H9 (cell line): ENCODE measurements around the gene GGA1. TPM values are rescaled to one million over a fixed set of nuclear protein-coding genes. Genes with fewer than 3 reads are reported as not detected.
"Not testable (repeated sequence)": the region's sequence is repeated elsewhere in the genome, so short reads cannot be mapped to it uniquely, and the experiment has no call there.

ENCODE experiments used
- DNase-seq: peaks from one replicate; pipeline ENCODE4 v3.0.0-alpha.2; 2017
- H2AFZ ChIP-seq: one replicate; pipeline ENCODE4 v1.6.1; 2013; ENCODE audit warnings: mild to moderate bottlenecking, low read length, control low read depth, moderate library complexity
- H2AK5ac ChIP-seq: 2 replicates; pipeline ENCODE4 v1.6.1; 2013; ENCODE audit warnings: low read length, control low read depth, mixed read lengths; ENCODE audit not compliant: insufficient read length
- H2BK120ac ChIP-seq: one replicate; pipeline ENCODE4 v1.6.1; 2013; ENCODE audit warnings: low read depth, mild to moderate bottlenecking, low read length, control low read depth, inconsistent platforms; ENCODE audit not compliant: poor library complexity, severe bottlenecking
- H2BK12ac ChIP-seq: 2 replicates; pipeline ENCODE4 v1.6.1; 2013; ENCODE audit warnings: low read length, control low read depth, mixed read lengths, low read depth; ENCODE audit not compliant: insufficient read length
- H2BK15ac ChIP-seq: 2 replicates; pipeline ENCODE4 v1.6.1; 2013; ENCODE audit warnings: low read depth, low read length, control low read depth
- H2BK20ac ChIP-seq: one replicate; pipeline ENCODE4 v1.6.1; 2013; ENCODE audit warnings: low read depth, mild to moderate bottlenecking, low read length, control low read depth, inconsistent platforms; ENCODE audit not compliant: poor library complexity, severe bottlenecking
- H2BK5ac ChIP-seq: 2 replicates; pipeline ENCODE4 v1.6.1; 2013; ENCODE audit warnings: low read length, control low read depth, mixed read lengths; ENCODE audit not compliant: insufficient read length
- H3K14ac ChIP-seq: 2 replicates; pipeline ENCODE4 v1.6.1; 2013; ENCODE audit warnings: low read length, control low read depth; ENCODE audit not compliant: insufficient read depth
- H3K18ac ChIP-seq: 2 replicates; pipeline ENCODE4 v1.6.1; 2013; ENCODE audit warnings: low read depth, mild to moderate bottlenecking, mixed read lengths, low read length, control low read depth; ENCODE audit not compliant: insufficient read length
- H3K23ac ChIP-seq: 2 replicates; pipeline ENCODE4 v1.6.1; 2013; ENCODE audit warnings: low read length, control low read depth, mixed read lengths, low read depth; ENCODE audit not compliant: insufficient read length
- H3K23me2 ChIP-seq: 2 replicates; pipeline ENCODE4 v1.6.1; 2013; ENCODE audit warnings: low read depth, mild to moderate bottlenecking, mixed read lengths, low read length, control low read depth; ENCODE audit not compliant: insufficient read length, poor library complexity, severe bottlenecking
- H3K27ac ChIP-seq: 2 replicates; pipeline ENCODE4 v1.5.1; 2013; ENCODE audit warnings: low read length, control low read depth, mixed read lengths, low read depth; ENCODE audit not compliant: insufficient read length
- H3K27me3 ChIP-seq: 2 replicates; pipeline ENCODE4 v1.6.1; 2013; ENCODE audit warnings: low read length, control low read depth, inconsistent platforms; ENCODE audit not compliant: insufficient read depth
- H3K4ac ChIP-seq: 2 replicates; pipeline ENCODE4 v1.6.1; 2013; ENCODE audit warnings: low read depth, mild to moderate bottlenecking, control low read depth, inconsistent platforms, low read length, moderate library complexity
- H3K4me1 ChIP-seq: 2 replicates; pipeline ENCODE4 v1.6.1; 2013; ENCODE audit warnings: low read length, control low read depth, inconsistent platforms; ENCODE audit not compliant: insufficient read depth
- H3K4me2 ChIP-seq: 2 replicates; pipeline ENCODE4 v1.6.1; 2013; ENCODE audit warnings: low read length, control low read depth, mixed read lengths; ENCODE audit not compliant: insufficient read length, insufficient read depth
- H3K56ac ChIP-seq: 2 replicates; pipeline ENCODE4 v1.6.1; 2013; ENCODE audit warnings: low read depth, mild to moderate bottlenecking, mixed read lengths, low read length, control low read depth; ENCODE audit not compliant: insufficient read length
- H3K79me1 ChIP-seq: 2 replicates; pipeline ENCODE4 v1.6.1; 2013; ENCODE audit warnings: low read depth, mild to moderate bottlenecking, moderate library complexity, low read length, control low read depth, inconsistent platforms; ENCODE audit not compliant: insufficient read depth, poor library complexity, severe bottlenecking
- H3K79me2 ChIP-seq: 2 replicates; pipeline ENCODE4 v1.6.1; 2013; ENCODE audit warnings: low read length, control low read depth, inconsistent platforms; ENCODE audit not compliant: insufficient read depth
- H3K9ac ChIP-seq: 2 replicates; pipeline ENCODE4 v1.6.1; 2013; ENCODE audit warnings: low read length, control low read depth, mixed read lengths; ENCODE audit not compliant: insufficient read length; ENCODE audit errors: extremely low read depth
- H3K9me3 ChIP-seq: one replicate; pipeline ENCODE4 v1.6.1; 2013; ENCODE audit warnings: low read depth, low read length, inconsistent platforms; ENCODE audit not compliant: control insufficient read depth
- H3T11ph ChIP-seq: one replicate; pipeline ENCODE4 v1.6.1; 2013; ENCODE audit warnings: mild to moderate bottlenecking, low read length, control low read depth, inconsistent platforms
- H4K20me1 ChIP-seq: one replicate; pipeline ENCODE4 v1.6.1; 2013; ENCODE audit not compliant: control insufficient read depth, insufficient read length, insufficient read depth
- H4K5ac ChIP-seq: 2 replicates; pipeline ENCODE4 v1.6.1; 2013; ENCODE audit warnings: low read depth, mild to moderate bottlenecking, mixed read lengths, low read length, control low read depth; ENCODE audit not compliant: insufficient read length
- H4K8ac ChIP-seq: replicated peaks from 2 replicates; pipeline ENCODE4 v1.6.1; 2013; ENCODE audit warnings: low read length, control low read depth, mixed read lengths, low read depth; ENCODE audit not compliant: insufficient read length
- H4K91ac ChIP-seq: 2 replicates; pipeline ENCODE4 v1.6.1; 2013; ENCODE audit warnings: low read depth, mild to moderate bottlenecking, moderate library complexity, mixed read lengths, low read length, control low read depth; ENCODE audit not compliant: insufficient read length
- H3K27ac Mint-ChIP-seq, 3 experiments: 2 replicates in 2 of 3; 3 replicates in 1 of 3; pipeline ENCODE4 v1.8.0; 2020 to 2021; ENCODE audit warnings: mixed read lengths in 3 of 3, mild to moderate bottlenecking in 1 of 3, moderate library complexity in 1 of 3
- H3K27me3 Mint-ChIP-seq: 2 replicates; pipeline ENCODE4 v1.8.0; 2021; ENCODE audit warnings: low read depth, mild to moderate bottlenecking, moderate library complexity, mixed read lengths
- H3K36me3 Mint-ChIP-seq, 3 experiments: 2 replicates in 2 of 3; 3 replicates in 1 of 3; pipeline ENCODE4 v1.8.0; 2020 to 2021; ENCODE audit warnings: low read depth in 3 of 3, mixed read lengths in 3 of 3; ENCODE audit not compliant: insufficient read depth in 1 of 3
- H3K4me1 Mint-ChIP-seq, 2 experiments: 2 replicates each; pipeline ENCODE4 v1.8.0; 2020; ENCODE audit warnings: mixed read lengths in 2 of 2
- H3K4me3 Mint-ChIP-seq, 2 experiments: 2 replicates in 1 of 2; 3 replicates in 1 of 2; pipeline ENCODE4 v1.8.0; 2020 to 2021; ENCODE audit warnings: mild to moderate bottlenecking in 2 of 2, mixed read lengths in 2 of 2, moderate library complexity in 1 of 2
- H3K9me3 Mint-ChIP-seq, 2 experiments: 2 replicates in 1 of 2; 3 replicates in 1 of 2; pipeline ENCODE4 v1.8.0; 2020; ENCODE audit warnings: mild to moderate bottlenecking in 2 of 2, mixed read lengths in 2 of 2, moderate library complexity in 1 of 2
- CTCF ChIP-seq: fragments of 200-600 bp; sonication (generic); conservative IDR thresholded peaks from 3 replicates; pipeline ENCODE4 v1.8.0; 2021; ENCODE audit warnings: antibody characterized with exemption, mild to moderate bottlenecking
- WGBS: extraction: QIAGEN DNeasy Blood & Tissue Kit; methylation state at CpG from one replicate; pipeline ENCODE4 v1.1.7; 2013; ENCODE audit warnings: missing lambda C conversion rate, low lambda C conversion rate, mixed read lengths; ENCODE audit not compliant: insufficient read length; ENCODE audit errors: extremely low coverage; 5-methylcytosine and 5-hydroxymethylcytosine counted together
- total RNA-seq: library from RNA; stranded (reverse); gene quantifications from 2 replicates; pipeline ENCODE4 v1.2.1, GENCODE V29; 2021

GGA1 gene
- total RNA-seq, 1 experiment from 2014 or later = 61.7 TPM

- H3K4me1 ChIP-seq = peaks cover 5% of the 10 kb centered on the region; the same call in 1 of the 2 replicates
- Mint-ChIP-seq H3K27me3 (peaks cover 13% of the 10 kb centered on the region), H3K27ac (peak overlapping the region in 2 of 3 experiments; percentile 33 to 60; a peak in 2 of 7 replicates), H3K36me3 (no peaks in the 10 kb centered on the region), H3K9me3 (no peaks in the 10 kb centered on the region), H3K4me1 (peaks cover 14 to 30% of the 10 kb centered on the region in 2 experiments), H3K4me3 (no peak overlapping the region)
- H4K20me1 ChIP-seq = no peaks in the 10 kb centered on the region
- TF ChIP-seq CTCF = no peak
- no peaks in the 10 kb centered on the region for H3K27me3 ChIP-seq
- H2BK12ac ChIP-seq = no peak overlapping the region
- H2AK5ac ChIP-seq = no peak overlapping the region
- H4K91ac ChIP-seq = no peak overlapping the region
- no peaks in the 10 kb centered on the region for H3K79me1 ChIP-seq
- H2BK20ac ChIP-seq = no peak overlapping the region
- H2BK120ac ChIP-seq = no peak overlapping the region
- no peak overlapping the region for H3K18ac ChIP-seq
- no peak overlapping the region for H3T11ph ChIP-seq
- H2BK15ac ChIP-seq = no peak overlapping the region
- H2AFZ ChIP-seq = no peak overlapping the region
- no peak overlapping the region for H3K56ac ChIP-seq
- H3K79me2 ChIP-seq = no peaks in the 10 kb centered on the region
- H3K23ac ChIP-seq = no peak overlapping the region
- H4K8ac ChIP-seq = no peak overlapping the region
- no peaks in the 10 kb centered on the region for H3K9me3 ChIP-seq
- WGBS = no CpG with 5 or more reads among the region's 5 CpGs
- no peak overlapping the region for H4K5ac ChIP-seq
- no peak overlapping the region for H3K4me2 ChIP-seq
- H3K4ac ChIP-seq = no peak overlapping the region
- peaks cover 2% of the 10 kb centered on the region for H3K23me2 ChIP-seq
- no peak overlapping the region for H3K9ac ChIP-seq
- no peak overlapping the region for H3K27ac ChIP-seq
- DNase-seq = no peak
- no peak overlapping the region for H3K14ac ChIP-seq
- no peak overlapping the region for H2BK5ac ChIP-seq
Observed at GRCh38 chr22:37589636-37590035, 19.0 kb upstream of the GGA1 start.

GRCh38 chr22:37591081-37591480 is 17.6 kb upstream of the GGA1 start:
- H2AFZ ChIP-seq, H2BK20ac ChIP-seq, H3K27me3 ChIP-seq, H3T11ph ChIP-seq, DNase-seq, H3K4me1 ChIP-seq, H3K79me2 ChIP-seq, H4K8ac ChIP-seq, H3K9me3 Mint-ChIP-seq, H3K18ac ChIP-seq, H4K5ac ChIP-seq, H3K23me2 ChIP-seq, H3K9me3 ChIP-seq, H3K4ac ChIP-seq, H3K4me2 ChIP-seq, H3K56ac ChIP-seq, H2BK120ac ChIP-seq, H2BK12ac ChIP-seq, H4K20me1 ChIP-seq, H2BK5ac ChIP-seq, H3K36me3 Mint-ChIP-seq, H3K4me3 Mint-ChIP-seq, H3K27ac ChIP-seq, H3K27ac Mint-ChIP-seq, H3K79me1 ChIP-seq, H3K14ac ChIP-seq, H3K9ac ChIP-seq, H3K23ac ChIP-seq, H2BK15ac ChIP-seq, H2AK5ac ChIP-seq, H4K91ac ChIP-seq: not testable (repeated sequence)
- peaks cover 6 to 20% of the 10 kb centered on the region in 2 experiments for H3K4me1 Mint-ChIP-seq
- WGBS = no CpG with 5 or more reads among the region's 6 CpGs
- H3K27me3 Mint-ChIP-seq = peaks cover 13% of the 10 kb centered on the region
